Smooth muscle cell (in vitro differentiated cells): ENCODE results near the gene IFI6. TPM values are rescaled to one million over a fixed set of nuclear protein-coding genes. Genes with fewer than 3 reads are reported as not detected.

Experiments
- DNase-seq: peaks from one replicate; lab custom pipeline; 2025; ENCODE audit not compliant: unreplicated experiment; lab: John Stamatoyannopoulos, UW
- H2AFZ ChIP-seq: fragments of 200-600 bp; sonication (generic); 2 replicates; pipeline ENCODE4 v1.6.0; 2016; ENCODE audit warnings: antibody characterized with exemption, low read depth, mild to moderate bottlenecking
- H3F3A ChIP-seq: fragments of 200-600 bp; sonication (generic); 2 replicates; pipeline ENCODE4 v1.6.0; 2017; ENCODE audit warnings: antibody characterized with exemption, low read depth
- H3K27ac ChIP-seq: fragments of 200-600 bp; sonication (generic); 2 replicates; pipeline ENCODE4 v1.5.1; 2016; ENCODE audit warnings: low read depth, mild to moderate bottlenecking
- H3K27me3 ChIP-seq: fragments of 200-600 bp; sonication (generic); 2 replicates; pipeline ENCODE4 v1.6.1; 2016; ENCODE audit warnings: low read depth, mild to moderate bottlenecking
- H3K36me3 ChIP-seq: fragments of 200-600 bp; sonication (generic); 2 replicates; pipeline ENCODE4 v1.5.1; 2016; ENCODE audit warnings: low read depth
- H3K4me1 ChIP-seq: fragments of 200-600 bp; sonication (generic); 2 replicates; pipeline ENCODE4 v1.5.1; 2016; ENCODE audit warnings: low read depth
- H3K4me2 ChIP-seq: fragments of 200-600 bp; sonication (generic); 2 replicates; pipeline ENCODE4 v1.6.0; 2016; ENCODE audit warnings: mild to moderate bottlenecking
- H3K4me3 ChIP-seq: fragments of 200-600 bp; sonication (generic); 2 replicates; pipeline ENCODE4 v1.5.1; 2016; ENCODE audit warnings: mild to moderate bottlenecking
- H3K79me2 ChIP-seq: fragments of 200-600 bp; sonication (generic); 2 replicates; pipeline ENCODE4 v1.6.0; 2016; ENCODE audit warnings: low read depth, mild to moderate bottlenecking
- H3K9ac ChIP-seq: fragments of 200-600 bp; sonication (generic); 2 replicates; pipeline ENCODE4 v1.6.0; 2016; ENCODE audit warnings: low read depth
- H3K9me3 ChIP-seq: fragments of 200-600 bp; sonication (generic); replicated peaks from 2 replicates; pipeline ENCODE4 v1.5.1; 2016; ENCODE audit warnings: low read depth
- H4K20me1 ChIP-seq: fragments of 200-600 bp; sonication (generic); 2 replicates; pipeline ENCODE4 v1.6.0; 2016; ENCODE audit warnings: low read depth
- CTCF ChIP-seq: fragments of 200-600 bp; sonication (generic); IDR thresholded peaks from 2 replicates; pipeline ENCODE4 v1.5.1; 2017; ENCODE audit warnings: borderline replicate concordance, mild to moderate bottlenecking, antibody characterized with exemption; ENCODE audit not compliant: insufficient read depth, poor library complexity, severe bottlenecking
- whole genome bisulfite sequencing: methylation state at CpG from one replicate; pipeline ENCODE4 v1.1.7; 2016; ENCODE audit warnings: low lambda C conversion rate; 5-methylcytosine and 5-hydroxymethylcytosine counted together
- polyA plus RNA-seq: library from polyadenylated mRNA; unstranded; fragments of >200 nt; fragmentation: Nextera tagmentation; extraction: Ambion mirVana; gene quantifications from 2 replicates; pipeline ENCODE4 v1.2.1, GENCODE V29; 2016
- total RNA-seq: library from RNA; depleted of rRNA; stranded (reverse); fragments of >200 nt; gene quantifications from 2 replicates; pipeline ENCODE4 v1.2.3, GENCODE V29; 2014

IFI6 gene
- total and polyA plus RNA-seq, 2 experiments from 2014 or later: 26.7 to 43.7 TPM

GRCh38 chr1:27656157-27656893 is 15.7 kb downstream of the IFI6 start:
- no peaks in the 10 kb centered on the region for H3K27me3 ChIP-seq
- H3K27ac ChIP-seq: no peak overlapping the region
- 88% methylated on average over 7 of the region's 7 CpGs for WGBS
- H3K36me3 ChIP-seq: no peaks in the 10 kb centered on the region
- H3K9ac ChIP-seq: no peak overlapping the region
- DNase-seq: no peak
- H4K20me1 ChIP-seq: no peaks in the 10 kb centered on the region
- peaks cover 6% of the 10 kb centered on the region for H3K4me1 ChIP-seq
- H3F3A ChIP-seq: peaks cover 13% of the 10 kb centered on the region
- no peak for TF ChIP-seq CTCF
- no peak overlapping the region for H3K4me3 ChIP-seq
- no peak overlapping the region for H2AFZ ChIP-seq
- no peak overlapping the region for H3K4me2 ChIP-seq
- H3K79me2 ChIP-seq: no peaks in the 10 kb centered on the region
- H3K9me3 ChIP-seq: no peaks in the 10 kb centered on the region

- 75% methylated on average over 11 of the region's 11 CpGs for WGBS
These were observed 16.6 kb downstream of the IFI6 start for GRCh38 chr1:27655151-27655937.

GRCh38 chr1:27652111-27652864 is 19.7 kb downstream of the IFI6 start:
- H3K4me1 ChIP-seq: peaks cover 8% of the 10 kb centered on the region
- H4K20me1 ChIP-seq: no peaks in the 10 kb centered on the region
- H3K4me2 ChIP-seq: no peak overlapping the region
- H3K27me3 ChIP-seq: no peaks in the 10 kb centered on the region
- H3K79me2 ChIP-seq: no peaks in the 10 kb centered on the region
- no peak for DNase-seq
- no peaks in the 10 kb centered on the region for H3K36me3 ChIP-seq
- no peak overlapping the region for H2AFZ ChIP-seq
- H3K9ac ChIP-seq: no peak overlapping the region
- no peaks in the 10 kb centered on the region for H3F3A ChIP-seq
- H3K27ac ChIP-seq: no peak overlapping the region
- no peaks in the 10 kb centered on the region for H3K9me3 ChIP-seq
- TF ChIP-seq CTCF: no peak
- 95% methylated on average over 5 of the region's 5 CpGs for WGBS
- H3K4me3 ChIP-seq: no peak overlapping the region

More at GRCh38 chr1:27655151-27655937, 16.6 kb downstream of the IFI6 start:
- Histone ChIP-seq H3K9ac (no peak overlapping the region), H3K4me1 (peaks cover 10% of the 10 kb centered on the region), H3K27me3 (no peaks in the 10 kb centered on the region), H3K4me3 (no peak overlapping the region), H3K4me2 (no peak overlapping the region), H4K20me1 (no peaks in the 10 kb centered on the region), H3K9me3 (no peaks in the 10 kb centered on the region), H3K36me3 (no peaks in the 10 kb centered on the region), H3K79me2 (no peaks in the 10 kb centered on the region), H3K27ac (no peak overlapping the region), H2AFZ (no peak overlapping the region), H3F3A (peaks cover 10% of the 10 kb centered on the region)
- no peak for DNase-seq
- no peak for TF ChIP-seq CTCF
